CD4-positive, alpha-beta T cell treated with Interleukin-21 for 1 hour (primary cell): Measurements from ENCODE around the gene MEGF9.
"Not testable (repeated sequence)": the region's sequence is repeated elsewhere in the genome, so short reads cannot be mapped to it uniquely, and the experiment has no call there.

ENCODE experiments used
- DNase-seq: peaks from one replicate; pipeline ENCODE4 v3.0.0-alpha.2; 2020

Gene MEGF9

DNA sequence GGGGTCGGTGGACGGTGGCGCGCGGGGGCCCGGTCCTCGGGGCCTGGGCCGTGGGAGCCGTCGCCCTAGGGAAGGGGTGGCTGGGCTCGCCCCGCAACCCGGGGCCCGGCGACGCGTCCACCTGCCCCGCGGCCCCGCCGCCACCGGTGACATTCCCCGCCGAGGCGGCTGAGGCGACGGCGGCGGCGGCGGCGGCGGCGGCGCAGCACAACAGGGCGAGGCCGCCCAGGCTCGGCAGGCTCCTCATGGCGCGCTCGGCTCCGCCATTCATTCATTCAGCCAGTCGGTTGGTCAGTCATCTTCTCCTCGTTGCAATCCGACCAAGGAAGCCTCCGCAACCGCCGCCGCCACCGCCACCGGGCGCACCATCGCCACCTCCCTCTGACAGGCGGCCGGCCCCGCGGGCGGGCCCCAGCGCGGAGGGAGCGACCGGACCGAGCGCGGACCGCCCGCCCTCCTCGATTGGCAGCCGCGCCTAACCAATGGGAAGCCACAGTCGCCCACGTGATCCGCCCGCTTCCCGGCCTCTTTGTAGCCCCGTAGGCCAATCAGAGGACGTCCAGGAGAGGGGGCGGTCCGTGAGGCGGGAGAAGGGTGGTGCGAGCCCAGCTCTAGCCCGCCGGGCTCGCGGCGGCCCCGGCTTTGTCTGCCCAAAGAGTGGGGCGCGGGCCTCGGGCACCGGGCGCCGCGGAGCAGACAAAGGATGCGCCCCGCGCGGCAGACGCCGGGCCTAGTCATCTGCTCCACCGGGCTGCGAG is at the start of gene MEGF9:
Gene MEGF9, minus strand, starts transcription at position 383 of the 758 bp plus-strand sequence. Its CDS starts 112 bp downstream, at position 271.
- DNase-seq: peak; percentile 96

DNA sequence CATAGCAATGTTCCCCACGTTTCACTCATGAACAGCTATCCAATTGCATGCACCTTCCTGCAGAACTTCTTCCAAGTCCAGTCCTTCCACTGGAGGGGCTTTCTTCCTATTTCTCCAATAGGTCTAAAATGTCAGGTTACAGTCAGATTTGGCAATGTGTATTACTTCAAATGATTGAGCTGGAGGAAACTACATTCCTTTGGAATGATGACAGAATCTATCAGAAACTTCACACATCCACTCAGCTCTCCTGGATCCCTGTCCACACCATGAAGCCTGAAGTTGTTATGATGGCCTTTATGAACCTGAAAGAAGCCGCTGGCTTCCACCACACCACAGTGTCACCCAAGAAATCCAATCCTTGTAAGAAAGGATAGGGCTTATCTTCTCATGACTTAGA is 46.7 kb upstream of the MEGF9 start:
- DNase-seq: no peak

DNA sequence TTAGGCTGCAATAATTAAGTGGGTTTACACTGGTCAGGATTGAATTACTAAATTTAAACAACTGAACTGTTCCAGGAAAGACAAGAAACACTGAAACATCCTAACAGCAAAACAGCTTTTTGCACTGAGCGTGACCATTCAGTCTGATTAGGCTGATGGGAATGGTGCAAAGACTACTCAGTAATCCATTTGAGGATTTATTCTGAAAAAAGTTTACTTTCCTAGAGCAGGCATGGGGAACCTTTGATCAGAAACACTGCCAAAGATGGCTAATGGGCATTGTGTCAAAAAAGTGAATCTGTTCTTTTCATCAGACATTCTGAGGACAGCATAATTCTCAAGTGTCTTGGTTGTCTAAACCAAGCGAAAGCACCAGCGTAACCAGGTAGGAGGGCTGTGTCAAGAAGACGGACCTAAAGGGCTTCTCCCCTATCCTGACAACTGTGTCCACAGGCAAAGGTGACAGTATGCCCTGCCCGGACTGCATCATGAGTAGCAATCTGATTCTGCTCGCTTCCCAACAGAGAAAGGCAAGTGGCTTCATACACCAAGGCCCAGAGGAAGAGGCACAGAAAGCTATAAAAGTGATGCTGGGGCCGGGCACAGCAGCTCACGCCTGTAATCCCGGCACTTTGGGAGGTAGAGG is 45.6 kb upstream of the MEGF9 start:
- DNase-seq: no peak

DNA sequence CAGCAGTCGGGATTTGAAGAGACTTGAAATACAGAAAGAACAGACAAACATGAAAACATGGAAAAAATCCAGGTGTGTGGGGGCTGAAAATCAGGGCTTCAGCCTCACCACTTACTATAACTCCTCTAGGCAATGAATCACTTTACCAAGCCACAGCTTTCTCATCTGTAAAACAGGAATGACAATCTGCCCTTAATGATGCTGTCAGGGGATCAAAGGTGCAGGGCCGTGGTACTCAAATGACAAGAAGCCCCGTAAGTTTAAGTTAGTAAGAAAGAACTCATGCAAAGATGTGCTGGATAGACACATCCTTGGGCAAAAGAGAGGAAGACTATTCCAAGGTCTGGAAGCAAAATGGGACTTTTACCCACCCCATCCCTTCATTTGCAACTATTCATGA is 44.3 kb upstream of the MEGF9 start:
- DNase-seq: no peak

DNA sequence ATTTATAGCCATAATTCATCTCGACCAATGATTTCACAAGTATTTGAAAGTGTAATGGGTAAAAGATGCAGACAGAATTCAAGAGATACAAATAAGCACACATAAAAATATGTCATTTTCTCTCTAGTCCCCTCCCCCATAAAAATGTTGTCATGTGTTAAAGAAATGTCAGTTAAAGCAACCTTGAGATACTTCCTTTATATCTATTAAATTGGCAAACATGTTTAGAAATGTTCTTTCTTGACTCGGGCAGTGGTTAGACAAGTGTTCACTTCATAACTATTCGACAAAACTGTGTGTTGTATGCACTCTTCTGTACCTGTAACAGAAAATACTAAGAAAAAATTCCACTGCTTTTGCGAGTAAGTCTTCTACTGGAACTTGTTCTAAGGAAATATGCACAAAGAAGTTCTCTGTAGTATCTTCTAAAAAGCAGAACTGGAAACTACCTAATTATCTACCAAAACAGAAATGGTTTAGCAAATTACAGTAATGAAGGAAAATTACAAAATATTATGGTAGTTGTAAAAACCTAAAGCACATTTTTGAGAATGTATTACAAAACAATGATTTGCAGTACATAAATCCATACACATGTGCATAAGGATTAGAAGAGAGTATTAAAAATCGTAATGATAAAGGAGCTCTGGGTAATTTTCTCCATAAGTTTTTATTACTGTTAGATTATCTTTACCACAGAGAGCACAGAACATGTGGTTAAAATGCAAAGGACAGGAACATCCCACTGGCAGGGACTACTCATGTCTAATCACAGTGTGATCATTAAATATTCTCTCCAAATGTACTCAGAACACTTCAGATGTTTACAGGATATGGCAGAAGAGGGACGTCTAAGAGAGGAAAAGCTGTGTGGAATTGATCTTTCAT is 43.0 kb upstream of the MEGF9 start:
- no peak for DNase-seq

DNA sequence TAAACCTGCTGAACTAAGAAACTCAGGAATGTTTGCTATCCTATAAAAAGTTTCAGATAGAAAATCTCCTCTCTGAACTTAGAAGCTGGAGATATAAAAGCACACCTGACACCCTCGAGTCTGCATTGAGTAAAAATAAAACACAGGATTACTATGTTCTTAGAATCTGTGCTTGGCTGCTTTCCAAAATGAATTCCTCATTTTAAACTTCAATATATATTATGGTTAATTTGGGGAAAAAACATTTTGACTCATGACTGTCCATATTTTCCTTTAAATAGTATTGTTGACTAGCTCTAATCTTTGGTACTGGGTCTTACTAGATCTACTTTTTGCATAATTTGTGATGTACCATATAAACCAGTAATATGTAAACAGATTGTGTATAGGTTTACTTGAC is 42.3 kb upstream of the MEGF9 start:
- no peak for DNase-seq

DNA sequence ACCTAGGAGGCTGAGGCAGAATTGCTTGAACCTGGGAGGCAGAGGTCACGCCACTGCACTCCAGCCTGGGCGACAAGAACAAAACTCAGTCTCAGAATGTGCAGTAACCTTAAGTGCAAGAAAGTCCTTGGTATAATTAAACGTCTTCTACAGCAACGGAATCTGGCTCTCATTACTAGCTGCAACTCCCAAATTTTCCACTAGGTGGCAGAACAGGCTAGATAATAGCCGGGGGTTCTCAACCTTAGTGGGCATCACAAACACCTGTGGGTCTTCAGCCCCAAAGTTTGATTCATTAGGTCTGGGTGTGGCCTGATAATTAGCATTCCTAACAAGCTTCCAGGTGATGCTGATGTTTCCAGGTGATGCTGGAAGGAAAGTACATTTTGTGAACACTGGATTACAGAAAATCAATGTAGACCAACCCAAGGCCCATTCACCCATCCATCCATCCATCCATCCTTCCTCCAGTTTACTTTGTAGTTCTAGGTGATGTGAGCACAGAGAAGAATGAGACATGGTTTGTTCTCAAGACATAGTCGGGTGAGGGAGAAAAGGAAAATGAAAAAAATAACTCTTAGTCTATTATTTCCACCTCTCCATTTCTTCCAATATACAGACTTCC is 41.7 kb upstream of the MEGF9 start:
- peak; percentile 79 for DNase-seq

DNA sequence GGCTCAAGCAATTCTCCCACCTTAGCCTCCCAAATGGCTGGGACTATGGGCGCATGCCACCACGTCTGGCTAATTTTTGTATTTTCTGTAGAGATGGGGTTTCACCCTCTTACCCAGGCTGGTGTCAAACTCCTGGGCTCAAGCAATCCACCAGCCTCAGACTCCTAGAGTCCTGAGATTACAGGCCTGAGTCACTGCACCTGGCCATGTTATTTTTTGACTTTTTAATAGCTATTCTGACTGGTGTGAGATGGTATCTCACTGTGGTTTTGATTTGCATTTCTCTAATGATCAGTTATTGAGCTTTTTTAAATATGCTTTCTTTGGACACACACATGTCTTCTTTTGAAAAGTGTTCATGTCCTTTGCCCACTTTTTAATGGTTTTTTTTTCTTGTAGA is 40.8 kb upstream of the MEGF9 start:
- DNase-seq: no peak

DNA sequence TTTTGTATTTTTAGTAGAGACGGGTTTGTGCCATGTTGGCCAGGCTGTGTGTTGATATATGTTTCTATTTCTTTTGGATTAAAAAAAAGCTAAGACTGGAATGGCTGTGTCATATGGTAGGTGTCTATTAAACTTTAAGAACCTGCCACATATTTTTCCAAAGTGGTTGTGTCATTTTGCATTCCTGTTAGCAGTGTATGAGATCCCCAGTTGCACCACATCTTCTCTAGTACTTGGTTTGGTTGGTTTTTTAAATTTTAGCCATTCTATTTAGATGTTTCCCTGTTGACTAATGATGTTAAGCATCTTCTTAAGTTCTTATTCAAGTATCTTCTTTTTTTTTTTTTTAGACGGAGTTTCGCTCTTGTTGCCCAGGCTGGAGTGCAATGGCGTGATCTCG is 36.2 kb upstream of the MEGF9 start:
- no peak for DNase-seq

DNA sequence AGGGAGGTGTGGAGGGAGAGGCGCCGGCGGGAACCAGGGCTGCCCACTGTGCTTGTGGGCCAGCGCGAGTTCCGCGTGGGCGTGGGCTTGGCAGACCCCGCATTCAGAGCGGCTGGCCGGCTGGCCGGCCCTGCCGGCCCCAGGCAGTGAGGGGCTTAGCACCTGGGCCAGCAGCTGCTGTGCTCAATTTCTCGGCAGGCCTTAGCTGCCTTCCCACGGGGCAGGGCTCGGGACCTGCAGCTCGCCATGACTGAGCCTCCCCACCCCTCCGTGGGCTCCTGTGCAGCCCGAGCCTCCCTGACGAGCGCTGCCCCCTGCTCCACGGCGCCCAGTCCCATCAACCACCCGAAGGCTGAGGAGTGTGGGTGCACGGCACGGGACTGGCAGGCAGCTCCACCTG is 32.1 kb upstream of the MEGF9 start:
- not testable (repeated sequence) for DNase-seq

DNA sequence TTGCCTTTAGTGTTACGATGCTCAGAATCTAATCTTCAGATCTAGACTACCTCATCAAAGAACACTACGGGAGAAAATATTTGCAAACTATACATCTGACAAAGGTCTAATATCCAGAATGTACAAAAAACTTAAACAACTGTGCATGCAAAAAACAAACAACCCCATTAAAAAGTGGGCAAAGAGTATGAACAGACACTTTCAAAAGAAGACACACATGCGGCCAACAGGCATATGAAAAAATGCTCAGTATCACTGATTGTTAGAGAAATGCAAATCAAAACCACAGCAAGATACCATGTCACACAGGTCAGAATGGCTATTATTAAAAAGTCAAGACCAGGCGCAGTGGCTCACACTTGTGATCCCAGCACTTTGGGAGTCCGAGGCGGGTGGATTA is 31.0 kb upstream of the MEGF9 start:
- no peak for DNase-seq

DNA sequence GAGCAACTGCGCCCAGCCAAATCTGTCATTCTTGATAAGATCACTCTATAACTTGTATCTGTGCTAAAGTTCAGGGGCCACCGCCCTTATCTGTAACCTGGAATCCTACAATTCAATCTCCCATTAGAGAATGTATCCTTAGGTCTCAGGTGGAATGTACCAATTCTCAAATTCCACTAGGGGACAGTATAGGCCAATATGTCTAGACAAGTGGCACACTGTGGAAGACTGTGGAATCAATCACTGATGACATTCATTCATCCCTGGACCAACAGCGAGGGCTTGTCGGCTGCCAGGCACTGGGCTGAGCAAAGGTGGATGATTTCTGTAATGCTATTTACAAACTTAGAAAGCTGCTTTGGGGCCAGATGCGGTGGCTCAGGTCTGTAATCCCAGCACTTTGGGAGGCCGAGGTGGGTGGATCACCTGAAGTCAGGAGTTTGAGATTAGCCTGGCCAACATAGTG is 28.7 kb upstream of the MEGF9 start:
- DNase-seq: peak; percentile 44

DNA sequence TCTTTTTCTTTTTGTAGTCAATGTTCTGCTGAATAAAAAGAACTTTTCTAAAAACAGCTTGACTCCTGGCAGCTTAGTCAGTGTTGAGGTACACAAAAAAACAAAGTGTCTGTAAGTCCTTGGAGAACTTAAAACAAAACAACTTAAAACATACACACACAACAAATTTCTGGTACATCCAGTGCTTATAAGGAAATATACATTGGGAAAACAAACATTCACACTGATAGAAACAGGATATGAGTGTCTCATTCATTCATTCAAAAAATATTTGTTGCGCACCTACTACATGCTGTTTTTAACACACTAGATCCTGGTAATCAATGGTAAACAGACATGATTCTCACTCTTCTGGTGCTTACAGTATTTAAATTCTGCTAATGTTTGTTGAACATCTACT is 27.4 kb upstream of the MEGF9 start:
- DNase-seq: no peak

DNA sequence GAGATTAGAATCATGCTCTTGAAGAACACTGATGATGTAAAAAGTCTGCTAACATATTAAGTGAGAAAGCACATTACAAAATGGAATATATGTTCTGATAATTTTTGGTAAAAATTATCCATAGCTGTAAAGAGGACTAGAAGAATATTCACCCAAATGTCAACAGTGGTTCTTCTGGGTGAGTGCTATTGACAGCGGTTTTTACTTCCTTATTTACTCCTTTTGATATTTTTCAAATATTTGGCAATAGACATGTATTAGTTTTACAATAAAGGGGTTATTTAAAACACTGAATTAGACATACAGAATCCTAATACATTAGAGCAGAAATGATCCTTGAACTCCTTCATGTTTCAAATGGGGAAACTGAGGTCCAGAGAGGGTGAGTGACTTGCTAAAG is 26.9 kb upstream of the MEGF9 start:
- no peak for DNase-seq

DNA sequence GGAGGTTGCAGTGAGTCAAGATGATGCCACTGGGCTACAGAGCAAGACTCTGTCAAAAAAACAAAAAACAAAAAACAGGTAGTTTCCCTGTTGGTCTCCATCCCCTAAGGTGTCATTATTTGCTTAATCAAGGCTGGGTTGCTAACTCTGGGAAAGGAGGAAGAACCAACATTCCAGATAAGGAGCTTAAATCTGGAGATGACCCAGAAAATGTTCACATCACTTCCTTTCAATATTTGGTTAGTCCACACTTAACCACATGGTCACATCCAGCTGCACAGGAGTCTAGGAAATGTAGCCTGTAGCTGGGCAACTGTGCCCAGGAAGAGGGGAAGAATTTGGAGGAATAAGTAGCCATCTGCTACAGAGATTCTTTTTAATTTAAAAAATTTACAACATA is 25.9 kb upstream of the MEGF9 start:
- DNase-seq: no peak

DNA sequence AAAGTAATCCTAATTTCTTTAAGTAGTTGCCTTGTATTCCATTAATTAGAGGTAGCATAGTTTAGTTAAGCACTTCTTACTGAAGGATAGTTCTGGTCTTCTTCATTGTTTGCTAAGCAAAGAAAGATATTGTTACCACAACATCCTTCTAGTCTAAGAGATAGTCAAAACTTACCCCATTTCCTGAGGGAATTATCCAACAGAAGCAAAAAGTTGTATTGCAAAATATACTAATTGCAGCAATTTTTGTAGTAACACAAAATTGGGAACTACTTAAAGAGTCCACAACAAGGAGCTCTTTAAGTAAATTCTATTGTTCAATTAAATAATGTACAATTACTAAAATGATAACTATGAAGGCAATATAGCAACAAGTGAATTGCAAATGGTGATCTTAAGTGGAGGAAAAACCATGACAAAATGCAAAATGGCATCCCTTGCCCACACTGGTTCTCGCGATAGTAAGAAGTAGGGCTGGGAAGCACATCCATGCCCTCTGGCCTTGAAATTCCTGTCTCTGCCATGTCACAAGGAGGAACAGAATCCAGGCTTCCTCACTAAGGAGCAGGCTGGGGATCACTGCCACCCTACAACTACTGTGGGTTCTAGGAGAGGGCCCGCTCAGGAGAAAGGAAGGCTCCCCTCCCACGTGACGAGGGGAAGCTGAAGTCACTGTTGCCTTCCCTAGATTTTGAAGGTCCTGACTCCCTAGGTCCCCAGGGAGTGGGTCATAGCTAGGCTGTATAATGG is 23.3 kb upstream of the MEGF9 start:
- DNase-seq: no peak

DNA sequence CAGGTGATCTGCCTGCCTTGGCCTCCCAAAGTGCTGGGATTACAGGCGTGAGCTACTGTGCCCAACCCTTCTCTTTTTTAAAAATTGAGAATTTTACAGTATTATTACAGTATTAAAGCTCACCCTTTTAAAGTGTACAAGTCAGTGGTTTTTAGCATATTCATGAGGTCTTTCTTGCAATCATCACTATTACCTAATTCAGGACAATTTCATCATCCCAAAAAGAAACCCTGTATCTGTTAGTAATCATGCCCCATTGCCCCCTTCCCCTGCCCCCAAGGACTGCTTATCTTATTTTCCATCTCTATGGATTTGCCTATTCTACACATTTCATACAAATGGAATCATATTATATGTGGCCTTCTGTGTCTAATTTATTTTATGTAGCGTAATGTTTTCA is 22.6 kb upstream of the MEGF9 start:
- DNase-seq: no peak

DNA sequence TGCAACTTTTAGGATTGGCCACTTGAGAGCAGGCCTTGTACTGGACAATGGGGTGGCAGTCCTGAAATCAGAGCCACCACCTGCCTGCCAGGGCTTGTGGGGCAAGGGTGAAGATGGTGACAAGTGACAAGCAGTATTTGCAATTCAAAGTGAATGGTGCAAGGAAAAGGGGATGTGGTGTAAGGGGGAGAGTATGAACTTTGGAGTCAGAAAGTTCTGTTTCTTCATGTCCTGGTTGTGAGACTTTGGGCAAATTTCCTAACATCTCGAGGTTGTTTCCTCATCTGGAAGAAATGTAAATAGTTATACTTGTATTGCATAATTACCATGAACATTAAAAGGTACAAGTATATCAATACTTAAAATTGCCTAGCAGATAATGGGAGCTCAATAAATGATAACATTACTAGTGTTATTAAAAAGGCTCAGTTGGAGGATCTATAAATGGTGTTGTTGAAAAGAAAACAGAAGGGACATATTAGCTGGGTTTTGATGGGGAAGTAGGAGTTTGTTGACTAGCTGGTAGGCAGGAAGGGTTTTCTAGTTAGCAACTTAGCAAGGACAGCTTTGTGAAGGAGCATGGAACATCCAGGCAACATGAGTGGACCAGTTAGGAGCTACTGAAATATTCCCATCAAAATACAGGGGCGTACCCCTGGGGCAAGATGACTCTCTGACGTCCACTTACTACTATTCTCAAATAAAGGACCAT is 21.3 kb upstream of the MEGF9 start:
- DNase-seq: no peak

DNA sequence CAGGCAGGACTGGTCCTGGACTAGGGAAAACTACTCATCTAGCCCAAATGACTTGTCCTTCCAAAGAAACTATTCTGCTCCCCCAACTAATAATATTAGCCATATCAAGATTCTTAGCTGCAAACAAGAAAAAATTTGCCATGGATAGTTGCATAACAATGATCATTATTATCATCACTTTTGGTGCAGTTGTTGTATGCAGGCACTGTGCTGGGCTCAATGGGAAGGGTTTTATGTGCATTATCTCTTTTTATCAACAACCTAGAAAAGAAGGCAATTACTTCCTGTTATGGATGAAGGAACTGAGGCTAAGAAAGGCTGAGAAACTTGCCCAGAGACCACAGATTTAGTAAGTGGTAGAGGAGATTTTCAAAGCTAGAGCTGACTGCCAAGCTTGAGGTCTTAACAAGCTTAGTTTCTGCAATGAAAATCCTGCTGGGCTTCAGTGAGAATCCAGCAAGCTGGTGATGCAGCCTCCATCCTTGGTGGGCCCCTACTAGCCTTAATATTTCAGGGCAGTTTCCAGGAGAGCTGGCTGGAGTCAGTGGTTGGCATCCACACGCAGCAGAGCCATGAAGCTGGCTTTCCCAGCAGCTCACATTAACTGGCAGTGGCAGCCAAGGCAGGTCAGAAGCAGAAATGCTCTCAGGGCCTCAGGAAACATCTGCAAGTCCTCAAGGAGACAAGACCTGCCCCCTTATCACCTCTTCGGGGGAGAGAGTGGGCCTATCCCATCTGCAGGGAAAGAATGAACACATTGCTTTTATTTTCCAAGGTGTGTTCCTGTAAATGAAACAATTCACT is 20.5 kb upstream of the MEGF9 start:
- no peak for DNase-seq

DNA sequence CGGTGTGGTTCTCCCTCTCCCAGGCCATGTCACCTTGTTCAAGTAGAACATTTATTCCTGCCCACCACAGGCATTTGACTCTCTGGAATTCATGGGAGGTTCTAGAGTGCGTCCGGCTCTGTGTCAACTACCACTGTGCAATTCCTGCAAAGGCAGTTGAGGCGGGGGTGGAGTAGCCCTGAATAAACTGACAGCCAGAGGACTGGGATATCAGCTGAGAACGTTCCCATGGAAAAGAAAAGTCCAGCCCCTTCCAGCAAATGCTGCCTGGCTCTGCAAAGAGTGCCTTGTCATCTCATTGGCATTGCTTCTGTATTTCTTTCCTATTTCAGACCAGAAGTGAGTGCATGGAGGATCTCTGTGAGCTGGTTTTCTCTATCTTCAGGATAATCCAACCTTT is 18.9 kb upstream of the MEGF9 start:
- no peak for DNase-seq
